ENCODE data around the gene CEACAM1.

DNA sequence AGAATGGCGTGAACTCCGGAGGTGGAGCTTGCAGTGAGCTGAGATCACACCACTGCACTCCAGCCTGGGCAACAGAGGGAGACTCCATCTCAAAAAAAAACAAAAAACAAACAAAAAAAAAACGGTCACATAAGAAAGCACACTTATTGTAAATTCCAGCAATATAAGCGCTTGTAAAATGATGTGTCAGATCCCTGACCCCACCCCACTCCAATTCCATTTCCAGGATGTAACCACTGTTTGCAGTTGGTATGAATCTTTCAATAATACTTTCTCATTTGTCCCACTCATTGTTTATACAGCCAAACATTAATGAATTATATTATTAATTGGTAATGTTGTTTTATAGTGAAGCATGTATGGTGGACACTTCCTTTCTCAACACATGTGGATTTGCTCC is 15.9 kb upstream of the CEACAM1 start:
- TF ChIP-seq KAT7 (CRISPR knock-in tag; IDR thresholded peaks at IDR 0.05; ENCODE audit: borderline replicate concordance) = no peak
- TF ChIP-seq SMARCB1 (IDR thresholded peaks at IDR 0.05; ENCODE audit: insufficient read length, low read depth) = no peak
- TF ChIP-seq CBX3 (IDR thresholded peaks at IDR 0.05; ENCODE audit: borderline replicate concordance in 1 of 2, low read length in 2 of 2) = no peak
- TF ChIP-seq, protein P1, sequence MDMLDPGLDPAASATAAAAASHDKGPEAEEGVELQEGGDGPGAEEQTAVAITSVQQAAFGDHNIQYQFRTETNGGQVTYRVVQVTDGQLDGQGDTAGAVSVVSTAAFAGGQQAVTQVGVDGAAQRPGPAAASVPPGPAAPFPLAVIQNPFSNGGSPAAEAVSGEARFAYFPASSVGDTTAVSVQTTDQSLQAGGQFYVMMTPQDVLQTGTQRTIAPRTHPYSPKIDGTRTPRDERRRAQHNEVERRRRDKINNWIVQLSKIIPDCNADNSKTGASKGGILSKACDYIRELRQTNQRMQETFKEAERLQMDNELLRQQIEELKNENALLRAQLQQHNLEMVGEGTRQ (CRISPR knock-in tag; IDR thresholded peaks at IDR 0.05) = no peak
- no peak for TF ChIP-seq ZNF384 (IDR thresholded peaks at IDR 0.05; ENCODE audit: low read depth, low read length)

All from K562 (cell line).